NCI-H526 (cell line): ENCODE measurements around the gene HS2ST1.
"Not testable (repeated sequence)": the region's sequence is repeated elsewhere in the genome, so short reads cannot be mapped to it uniquely, and the experiment has no call there.

Experiments
- DNase-seq, 2 experiments: peaks; one replicate each; lab custom pipeline; 2025; lab: John Stamatoyannopoulos, UW

The HS2ST1 gene

GRCh38 chr1:86925742-86926141 is 11.3 kb downstream of the HS2ST1 start:
- DNase-seq: no peak

- DNase-seq: no peak
These were observed 12.4 kb downstream of the HS2ST1 start for GRCh38 chr1:86926883-86927282.

GRCh38 chr1:86928819-86929218 is 14.4 kb downstream of the HS2ST1 start:
- DNase-seq: no peak

GRCh38 chr1:86933051-86933450 is 18.6 kb downstream of the HS2ST1 start:
- no peak for DNase-seq

GRCh38 chr1:86933562-86934377 is 19.3 kb downstream of the HS2ST1 start:
- DNase-seq: no peak

GRCh38 chr1:86938450-86938849 is 24.0 kb downstream of the HS2ST1 start:
- no peak for DNase-seq

GRCh38 chr1:86938855-86939254 is 24.4 kb downstream of the HS2ST1 start:
- no peak for DNase-seq

- no peak for DNase-seq
These were observed 25.0 kb downstream of the HS2ST1 start for GRCh38 chr1:86939406-86939805.

- no peak for DNase-seq
These were observed 26.2 kb downstream of the HS2ST1 start for GRCh38 chr1:86940599-86940998.

- DNase-seq: no peak
These were observed 27.6 kb downstream of the HS2ST1 start for GRCh38 chr1:86942042-86942441.

- DNase-seq: no peak
These were observed 28.3 kb downstream of the HS2ST1 start for GRCh38 chr1:86942743-86943142.

- DNase-seq: no peak
These were observed 33.8 kb downstream of the HS2ST1 start for GRCh38 chr1:86948212-86948611.

GRCh38 chr1:86950712-86951419 is 36.4 kb downstream of the HS2ST1 start:
- no peak for DNase-seq

- no peak for DNase-seq
These were observed 37.0 kb downstream of the HS2ST1 start for GRCh38 chr1:86951430-86951829.

GRCh38 chr1:86953167-86953566 is 38.7 kb downstream of the HS2ST1 start:
- DNase-seq: no peak

GRCh38 chr1:86955678-86956077 is 41.2 kb downstream of the HS2ST1 start:
- no peak for DNase-seq

GRCh38 chr1:86956221-86956620 is 41.8 kb downstream of the HS2ST1 start:
- no peak for DNase-seq

GRCh38 chr1:86957221-86957620 is 42.8 kb downstream of the HS2ST1 start:
- no peak for DNase-seq

GRCh38 chr1:86960548-86960947 is 46.1 kb downstream of the HS2ST1 start:
- DNase-seq: peak in 1 of 2 experiments; percentile 8

GRCh38 chr1:86963841-86964240 is 49.4 kb downstream of the HS2ST1 start:
- not testable (repeated sequence) for DNase-seq

GRCh38 chr1:86965012-86965826 is 50.8 kb downstream of the HS2ST1 start:
- DNase-seq: peak in 1 of 2 experiments; percentile 24

GRCh38 chr1:86965827-86966182 is 51.4 kb downstream of the HS2ST1 start:
- DNase-seq: no peak

- DNase-seq: no peak
These were observed 56.5 kb downstream of the HS2ST1 start for GRCh38 chr1:86970938-86971337.
